HepG2 (cell line): ENCODE results near the gene TBKBP1. TPM values are rescaled to one million over a fixed set of nuclear protein-coding genes. Genes with fewer than 3 reads are reported as not detected.

Source experiments
- DMAP1 ChIP-seq: IDR thresholded peaks from 2 replicates; pipeline ENCODE4 v1.6.1; 2016
- HMGXB3 ChIP-seq: sonication (generic); formaldehyde crosslinking; IDR thresholded peaks from 2 replicates; pipeline ENCODE4 v1.4.0; 2020; ENCODE audit warnings: missing genetic modification reagents, borderline replicate concordance
- ZNF687 ChIP-seq: sonication (generic); formaldehyde crosslinking; IDR thresholded peaks from 2 replicates; pipeline ENCODE4 v1.5.1; 2020; ENCODE audit warnings: mild to moderate bottlenecking, missing genetic modification reagents, moderate library complexity
- polyA plus RNA-seq, 8 experiments: library from polyadenylated mRNA; depleted of rRNA in 3 of 8; stranded (reverse) in 7 of 8; unstranded in 1 of 8; fragments of >200 nt; fragmentation: Illumina TruSeq in 4 of 8; extraction: Trizol in 4 of 8; gene quantifications; 2 replicates each; pipeline versions ENCODE4 v1.2.1 to v1.2.3, GENCODE V29; 2011 to 2016; ENCODE audit warnings: low read depth in 4 of 8, missing spikeins in 1 of 8, mixed read lengths in 1 of 8; ENCODE audit not compliant: insufficient read depth in 1 of 8
- total RNA-seq, 5 experiments: library from RNA; depleted of rRNA; stranded (reverse); fragments of >200 nt; fragmentation: Illumina TruSeq; extraction: Trizol; gene quantifications; 2 replicates each; pipeline ENCODE4 v1.2.3, GENCODE V29; 2016; ENCODE audit warnings: low read depth in 1 of 5

TBKBP1 gene
- total and polyA plus RNA-seq, 2 of the 13 experiments (the other 11 are each of a cell fraction or from before 2014, with no cell fraction given) = 2.6 to 7.0 TPM

GRCh38 chr17:47649972-47650524 is 43.9 kb upstream of the TBKBP1 start (continued):
- TF ChIP-seq ZNF687 (CRISPR knock-in tag) (no peak), DMAP1 (CRISPR knock-in tag) (peak; percentile 46; the same call in 1 of the 2 replicates), HMGXB3 (no peak)
- TF ChIP-seq, all 625 proteins: peak for 73
